ENCODE measurements around the gene PTS.

PTS gene

GRCh38 chr11:112238041-112238440 lies 11.8 kb downstream of the PTS start:
- Histone ChIP-seq H3K4me1 (ENCODE audit: insufficient read depth, low read length) (peaks cover 7% of the 10 kb centered on the region), H3K9ac (ENCODE audit: low read length) (no peak overlapping the region), H3K27me3 (ENCODE audit: control insufficient read depth in 1 of 2, insufficient read depth in 2 of 2, low read length in 2 of 2) (no peaks in the 10 kb centered on the region), H3K9me3 (ENCODE audit: low read length) (no peaks in the 10 kb centered on the region), H3K36me3 (ENCODE audit: insufficient read depth, low read length) (peaks cover 24% of the 10 kb centered on the region), H3K27ac (ENCODE audit: low read depth, low read length) (no peak overlapping the region), H3K4me3 (ENCODE audit: low read depth in 1 of 2, low read length in 2 of 2) (no peak overlapping the region)

- Histone ChIP-seq H3K27ac (ENCODE audit: low read depth, low read length) (no peak overlapping the region), H3K4me3 (ENCODE audit: low read depth in 1 of 2, low read length in 2 of 2) (no peak overlapping the region), H3K9ac (ENCODE audit: low read length) (no peak overlapping the region), H3K9me3 (ENCODE audit: low read length) (no peaks in the 10 kb centered on the region), H3K36me3 (ENCODE audit: insufficient read depth, low read length) (peaks cover 9% of the 10 kb centered on the region), H3K4me1 (ENCODE audit: insufficient read depth, low read length) (peaks cover 7% of the 10 kb centered on the region), H3K27me3 (ENCODE audit: control insufficient read depth in 1 of 2, insufficient read depth in 2 of 2, low read length in 2 of 2) (no peaks in the 10 kb centered on the region)
Observed at GRCh38 chr11:112241486-112241885, 15.3 kb downstream of the PTS start.

- Histone ChIP-seq H3K36me3 (ENCODE audit: insufficient read depth, low read length) (no peaks in the 10 kb centered on the region), H3K4me3 (ENCODE audit: low read depth in 1 of 2, low read length in 2 of 2) (no peak overlapping the region), H3K4me1 (ENCODE audit: insufficient read depth, low read length) (no peaks in the 10 kb centered on the region), H3K27ac (ENCODE audit: low read depth, low read length) (no peak overlapping the region), H3K9me3 (ENCODE audit: low read length) (no peaks in the 10 kb centered on the region), H3K27me3 (ENCODE audit: control insufficient read depth in 1 of 2, insufficient read depth in 2 of 2, low read length in 2 of 2) (no peaks in the 10 kb centered on the region), H3K9ac (ENCODE audit: low read length) (no peak overlapping the region)
Observed at GRCh38 chr11:112247201-112247600, 21.0 kb downstream of the PTS start.

GRCh38 chr11:112248201-112248600 lies 22.0 kb downstream of the PTS start:
- no peaks in the 10 kb centered on the region for H3K36me3 ChIP-seq (ENCODE audit: insufficient read depth, low read length)

GRCh38 chr11:112249871-112250610 lies 23.8 kb downstream of the PTS start:
- H3K27me3 ChIP-seq (ENCODE audit: control insufficient read depth in 1 of 2, insufficient read depth in 2 of 2, low read length in 2 of 2): no peaks in the 10 kb centered on the region
- no peaks in the 10 kb centered on the region for H3K9me3 ChIP-seq (ENCODE audit: low read length)
- H3K27ac ChIP-seq (ENCODE audit: low read depth, low read length): no peak overlapping the region
- no peaks in the 10 kb centered on the region for H3K36me3 ChIP-seq (ENCODE audit: insufficient read depth, low read length)
- no peak overlapping the region for H3K9ac ChIP-seq (ENCODE audit: low read length)
- H3K4me3 ChIP-seq (ENCODE audit: low read depth in 1 of 2, low read length in 2 of 2): no peak overlapping the region
- no peaks in the 10 kb centered on the region for H3K4me1 ChIP-seq (ENCODE audit: insufficient read depth, low read length)

More at GRCh38 chr11:112248201-112248600, 22.0 kb downstream of the PTS start:
- no peak overlapping the region for H3K27ac ChIP-seq (ENCODE audit: low read depth, low read length)
- H3K27me3 ChIP-seq (ENCODE audit: control insufficient read depth in 1 of 2, insufficient read depth in 2 of 2, low read length in 2 of 2): no peaks in the 10 kb centered on the region
- H3K9ac ChIP-seq (ENCODE audit: low read length): no peak overlapping the region
- no peaks in the 10 kb centered on the region for H3K9me3 ChIP-seq (ENCODE audit: low read length)
- no peak overlapping the region for H3K4me3 ChIP-seq (ENCODE audit: low read depth in 1 of 2, low read length in 2 of 2)
- H3K4me1 ChIP-seq (ENCODE audit: insufficient read depth, low read length): no peaks in the 10 kb centered on the region

GRCh38 chr11:112253605-112254242 lies 27.5 kb downstream of the PTS start:
- Histone ChIP-seq H3K4me3 (ENCODE audit: low read depth in 1 of 2, low read length in 2 of 2) (no peak overlapping the region), H3K27ac (ENCODE audit: low read depth, low read length) (no peak overlapping the region), H3K9me3 (ENCODE audit: low read length) (no peaks in the 10 kb centered on the region), H3K27me3 (ENCODE audit: control insufficient read depth in 1 of 2, insufficient read depth in 2 of 2, low read length in 2 of 2) (no peaks in the 10 kb centered on the region), H3K9ac (ENCODE audit: low read length) (no peak overlapping the region), H3K4me1 (ENCODE audit: insufficient read depth, low read length) (no peaks in the 10 kb centered on the region), H3K36me3 (ENCODE audit: insufficient read depth, low read length) (no peaks in the 10 kb centered on the region)

- no peak overlapping the region for H3K27ac ChIP-seq (ENCODE audit: low read depth, low read length)
- H3K4me3 ChIP-seq (ENCODE audit: low read depth in 1 of 2, low read length in 2 of 2): no peak overlapping the region
- H3K27me3 ChIP-seq (ENCODE audit: control insufficient read depth in 1 of 2, insufficient read depth in 2 of 2, low read length in 2 of 2): no peaks in the 10 kb centered on the region
- no peaks in the 10 kb centered on the region for H3K36me3 ChIP-seq (ENCODE audit: insufficient read depth, low read length)
- no peaks in the 10 kb centered on the region for H3K9me3 ChIP-seq (ENCODE audit: low read length)
- H3K9ac ChIP-seq (ENCODE audit: low read length): no peak overlapping the region
- no peaks in the 10 kb centered on the region for H3K4me1 ChIP-seq (ENCODE audit: insufficient read depth, low read length)
Observed at GRCh38 chr11:112255067-112255720, 29.0 kb downstream of the PTS start.

GRCh38 chr11:112260490-112260889 lies 34.3 kb downstream of the PTS start, which contains the start of gene PLET1:
Gene PLET1 (minus strand): TSS chr11:112260860. CDS start chr11:112260589, 271 bp downstream.
- Histone ChIP-seq H3K27ac (ENCODE audit: low read depth, low read length) (no peak within 1 kb of the TSS), H3K9ac (ENCODE audit: low read length) (no peak within 1 kb of the TSS), H3K9me3 (ENCODE audit: low read length) (no peaks in the 10 kb centered on the region), H3K4me1 (ENCODE audit: insufficient read depth, low read length) (peaks cover 7% of the 10 kb centered on the region), H3K27me3 (ENCODE audit: control insufficient read depth in 1 of 2, insufficient read depth in 2 of 2, low read length in 2 of 2) (no peaks in the 10 kb centered on the region), H3K36me3 (ENCODE audit: insufficient read depth, low read length) (no peaks in the 10 kb centered on the region), H3K4me3 (ENCODE audit: low read depth in 1 of 2, low read length in 2 of 2) (no peak within 1 kb of the TSS)

GRCh38 chr11:112265659-112266409 lies 39.6 kb downstream of the PTS start:
- Histone ChIP-seq H3K27ac (ENCODE audit: low read depth, low read length) (peak overlapping the region; percentile 27), H3K9ac (ENCODE audit: low read length) (no peak overlapping the region), H3K4me3 (ENCODE audit: low read depth in 1 of 2, low read length in 2 of 2) (no peak overlapping the region)

GRCh38 chr11:112266410-112266778 lies 40.2 kb downstream of the PTS start:
- H3K4me3 ChIP-seq (ENCODE audit: low read depth in 1 of 2, low read length in 2 of 2): no peak overlapping the region
- no peaks in the 10 kb centered on the region for H3K9me3 ChIP-seq (ENCODE audit: low read length)
- no peaks in the 10 kb centered on the region for H3K36me3 ChIP-seq (ENCODE audit: insufficient read depth, low read length)
- no peaks in the 10 kb centered on the region for H3K27me3 ChIP-seq (ENCODE audit: control insufficient read depth in 1 of 2, insufficient read depth in 2 of 2, low read length in 2 of 2)
- H3K27ac ChIP-seq (ENCODE audit: low read depth, low read length): peak overlapping the region; percentile 27
- H3K9ac ChIP-seq (ENCODE audit: low read length): no peak overlapping the region
- H3K4me1 ChIP-seq (ENCODE audit: insufficient read depth, low read length): peaks cover 17% of the 10 kb centered on the region

More at GRCh38 chr11:112265659-112266409, 39.6 kb downstream of the PTS start:
- H3K4me1 ChIP-seq (ENCODE audit: insufficient read depth, low read length): peaks cover 17% of the 10 kb centered on the region
- H3K36me3 ChIP-seq (ENCODE audit: insufficient read depth, low read length): no peaks in the 10 kb centered on the region
- no peaks in the 10 kb centered on the region for H3K9me3 ChIP-seq (ENCODE audit: low read length)
- no peaks in the 10 kb centered on the region for H3K27me3 ChIP-seq (ENCODE audit: control insufficient read depth in 1 of 2, insufficient read depth in 2 of 2, low read length in 2 of 2)

GRCh38 chr11:112267188-112267591 lies 41.0 kb downstream of the PTS start:
- Histone ChIP-seq H3K27ac (ENCODE audit: low read depth, low read length) (no peak overlapping the region), H3K4me1 (ENCODE audit: insufficient read depth, low read length) (peaks cover 17% of the 10 kb centered on the region), H3K36me3 (ENCODE audit: insufficient read depth, low read length) (no peaks in the 10 kb centered on the region), H3K9ac (ENCODE audit: low read length) (no peak overlapping the region), H3K9me3 (ENCODE audit: low read length) (no peaks in the 10 kb centered on the region), H3K27me3 (ENCODE audit: control insufficient read depth in 1 of 2, insufficient read depth in 2 of 2, low read length in 2 of 2) (no peaks in the 10 kb centered on the region), H3K4me3 (ENCODE audit: low read depth in 1 of 2, low read length in 2 of 2) (no peak overlapping the region)
